Memory B cell (primary cell): ENCODE measurements around the gene RASGRP2.

Source experiments
- ATAC-seq: fragments of 150-1000 bp; cut with Tn5 transposase; 2 replicates; pipeline ENCODE4 v1.10.0; 2021; ENCODE audit warnings: low read depth, mild to moderate bottlenecking, moderate library complexity
- DNase-seq, 2 donors: peaks; one replicate each; pipeline ENCODE4 v3.0.0; 2022; ENCODE audit warnings: low spot score in 2 of 2
- H3K27ac Mint-ChIP-seq: one replicate; pipeline ENCODE4 v1.8.0; 2022; ENCODE audit warnings: mild to moderate bottlenecking, moderate library complexity, mixed read lengths
- H3K27me3 Mint-ChIP-seq: one replicate; pipeline ENCODE4 v1.8.0; 2022; ENCODE audit warnings: mixed read lengths
- H3K36me3 Mint-ChIP-seq: one replicate; pipeline ENCODE4 v1.8.0; 2022; ENCODE audit warnings: mild to moderate bottlenecking, mixed read lengths
- H3K4me1 Mint-ChIP-seq: one replicate; pipeline ENCODE4 v1.8.0; 2022; ENCODE audit warnings: mixed read lengths
- H3K4me3 Mint-ChIP-seq: one replicate; pipeline ENCODE4 v1.8.0; 2022; ENCODE audit warnings: mild to moderate bottlenecking, moderate library complexity, mixed read lengths
- H3K9me3 Mint-ChIP-seq: one replicate; pipeline ENCODE4 v1.8.0; 2022; ENCODE audit warnings: mixed read lengths

The RASGRP2 gene

GRCh38 chr11:64744544-64745188, 724 bp upstream of the RASGRP2 start:
- Mint-ChIP-seq H3K27ac (peak overlapping the region; percentile 97), H3K4me3 (peak overlapping the region; percentile 94), H3K4me1 (peaks cover 34% of the 10 kb centered on the region), H3K27me3 (no peaks in the 10 kb centered on the region), H3K9me3 (no peaks in the 10 kb centered on the region), H3K36me3 (peaks cover 10% of the 10 kb centered on the region)
- peak; percentile 5 for ATAC-seq
- DNase-seq = no peak

- H3K27me3 Mint-ChIP-seq = no peaks in the 10 kb centered on the region
- peak overlapping the region; percentile 96 for H3K27ac Mint-ChIP-seq
- no peaks in the 10 kb centered on the region for H3K9me3 Mint-ChIP-seq
- peak; percentile 10 for ATAC-seq
- DNase-seq = peak; percentile 83 to 95
- peaks cover 35% of the 10 kb centered on the region for H3K4me1 Mint-ChIP-seq
- H3K4me3 Mint-ChIP-seq = peak overlapping the region; percentile 94
- peaks cover 14% of the 10 kb centered on the region for H3K36me3 Mint-ChIP-seq
Observed at GRCh38 chr11:64742889-64743590, 902 bp downstream of the RASGRP2 start.

- Mint-ChIP-seq H3K4me1 (peaks cover 33% of the 10 kb centered on the region), H3K27me3 (no peaks in the 10 kb centered on the region), H3K36me3 (peaks cover 14% of the 10 kb centered on the region), H3K9me3 (no peaks in the 10 kb centered on the region), H3K27ac (peak overlapping the region; percentile 77), H3K4me3 (peak overlapping the region; percentile 94)
- DNase-seq (no peak), ATAC-seq (no peak)
Observed at GRCh38 chr11:64742087-64742888, 1.7 kb downstream of the RASGRP2 start.

- Mint-ChIP-seq H3K27ac (peak overlapping the region; percentile 77), H3K36me3 (peaks cover 18% of the 10 kb centered on the region), H3K4me1 (peaks cover 33% of the 10 kb centered on the region), H3K9me3 (no peaks in the 10 kb centered on the region), H3K4me3 (peak overlapping the region; percentile 94), H3K27me3 (no peaks in the 10 kb centered on the region)
- ATAC-seq (no peak), DNase-seq (no peak)
Observed at GRCh38 chr11:64741375-64742086, 2.4 kb downstream of the RASGRP2 start.

GRCh38 chr11:64739871-64740270, 4.1 kb downstream of the RASGRP2 start:
- H3K4me1 Mint-ChIP-seq = peaks cover 32% of the 10 kb centered on the region
- H3K36me3 Mint-ChIP-seq = peaks cover 28% of the 10 kb centered on the region
- H3K4me3 Mint-ChIP-seq = no peak overlapping the region
- DNase-seq = no peak
- no peak overlapping the region for H3K27ac Mint-ChIP-seq
- H3K9me3 Mint-ChIP-seq = no peaks in the 10 kb centered on the region
- H3K27me3 Mint-ChIP-seq = no peaks in the 10 kb centered on the region
- ATAC-seq = no peak

GRCh38 chr11:64736654-64737053, 7.3 kb downstream of the RASGRP2 start:
- no peak overlapping the region for H3K4me3 Mint-ChIP-seq
- no peaks in the 10 kb centered on the region for H3K27me3 Mint-ChIP-seq
- no peak overlapping the region for H3K27ac Mint-ChIP-seq

GRCh38 chr11:64735725-64736259, 8.2 kb downstream of the RASGRP2 start:
- Mint-ChIP-seq H3K4me3 (no peak overlapping the region), H3K27ac (peak overlapping the region; percentile 28), H3K9me3 (no peaks in the 10 kb centered on the region), H3K36me3 (peaks cover 39% of the 10 kb centered on the region), H3K27me3 (no peaks in the 10 kb centered on the region), H3K4me1 (peaks cover 26% of the 10 kb centered on the region)
- DNase-seq (no peak), ATAC-seq (no peak)

More at GRCh38 chr11:64736654-64737053, 7.3 kb downstream of the RASGRP2 start:
- Mint-ChIP-seq H3K9me3 (no peaks in the 10 kb centered on the region), H3K36me3 (peaks cover 37% of the 10 kb centered on the region), H3K4me1 (peaks cover 29% of the 10 kb centered on the region)
- DNase-seq = no peak
- no peak for ATAC-seq

GRCh38 chr11:64734811-64735724, 8.9 kb downstream of the RASGRP2 start:
- H3K27me3 Mint-ChIP-seq = no peaks in the 10 kb centered on the region
- DNase-seq = no peak
- H3K36me3 Mint-ChIP-seq = peaks cover 36% of the 10 kb centered on the region
- ATAC-seq = no peak
- H3K4me1 Mint-ChIP-seq = peaks cover 20% of the 10 kb centered on the region
- no peaks in the 10 kb centered on the region for H3K9me3 Mint-ChIP-seq
- H3K27ac Mint-ChIP-seq = no peak overlapping the region
- no peak overlapping the region for H3K4me3 Mint-ChIP-seq

GRCh38 chr11:64731601-64732000, 12.3 kb downstream of the RASGRP2 start:
- no peak overlapping the region for H3K27ac Mint-ChIP-seq

GRCh38 chr11:64729851-64730382, 14.0 kb downstream of the RASGRP2 start:
- H3K9me3 Mint-ChIP-seq = no peaks in the 10 kb centered on the region
- no peak for DNase-seq
- no peak overlapping the region for H3K27ac Mint-ChIP-seq
- peaks cover 20% of the 10 kb centered on the region for H3K4me1 Mint-ChIP-seq
- no peaks in the 10 kb centered on the region for H3K27me3 Mint-ChIP-seq
- no peak overlapping the region for H3K4me3 Mint-ChIP-seq
- H3K36me3 Mint-ChIP-seq = peaks cover 30% of the 10 kb centered on the region
- ATAC-seq = no peak

More at GRCh38 chr11:64731601-64732000, 12.3 kb downstream of the RASGRP2 start:
- no peak for DNase-seq
- peaks cover 41% of the 10 kb centered on the region for H3K36me3 Mint-ChIP-seq
- H3K4me3 Mint-ChIP-seq = no peak overlapping the region
- peaks cover 18% of the 10 kb centered on the region for H3K4me1 Mint-ChIP-seq
- ATAC-seq = no peak
- H3K27me3 Mint-ChIP-seq = no peaks in the 10 kb centered on the region
- H3K9me3 Mint-ChIP-seq = no peaks in the 10 kb centered on the region

- Mint-ChIP-seq H3K4me1 (peaks cover 27% of the 10 kb centered on the region), H3K4me3 (no peak overlapping the region), H3K36me3 (peaks cover 28% of the 10 kb centered on the region), H3K27ac (no peak overlapping the region), H3K27me3 (no peaks in the 10 kb centered on the region), H3K9me3 (no peaks in the 10 kb centered on the region)
- no peak for ATAC-seq
- DNase-seq = no peak
Observed at GRCh38 chr11:64728757-64729365, 15.1 kb downstream of the RASGRP2 start.

GRCh38 chr11:64726867-64727530, 16.9 kb downstream of the RASGRP2 start:
- H3K9me3 Mint-ChIP-seq = no peaks in the 10 kb centered on the region
- no peak overlapping the region for H3K4me3 Mint-ChIP-seq
- H3K27me3 Mint-ChIP-seq = peaks cover 6% of the 10 kb centered on the region
- ATAC-seq (no peak), DNase-seq (no peak)
- peaks cover 28% of the 10 kb centered on the region for H3K4me1 Mint-ChIP-seq
- no peak overlapping the region for H3K27ac Mint-ChIP-seq
- H3K36me3 Mint-ChIP-seq = peaks cover 24% of the 10 kb centered on the region
